NCI-H1092 treated with DMSO at 0.1 percent for 48 hours (cell line): ENCODE results near the gene ACSL4.
"Not testable (repeated sequence)": the region's sequence is repeated elsewhere in the genome, so short reads cannot be mapped to it uniquely, and the experiment has no call there.

Experiments used
- DNase-seq: peaks from one replicate; lab custom pipeline; 2025; lab: John Stamatoyannopoulos, UW

Gene ACSL4

GRCh38 chrX:109732807-109733612, at the start of gene ACSL4:
TSS of gene ACSL4 (minus strand) at chrX:109733257. CDS start at chrX:109683363, 49,894 bp downstream.
- peak; percentile 88 for DNase-seq

DNA sequence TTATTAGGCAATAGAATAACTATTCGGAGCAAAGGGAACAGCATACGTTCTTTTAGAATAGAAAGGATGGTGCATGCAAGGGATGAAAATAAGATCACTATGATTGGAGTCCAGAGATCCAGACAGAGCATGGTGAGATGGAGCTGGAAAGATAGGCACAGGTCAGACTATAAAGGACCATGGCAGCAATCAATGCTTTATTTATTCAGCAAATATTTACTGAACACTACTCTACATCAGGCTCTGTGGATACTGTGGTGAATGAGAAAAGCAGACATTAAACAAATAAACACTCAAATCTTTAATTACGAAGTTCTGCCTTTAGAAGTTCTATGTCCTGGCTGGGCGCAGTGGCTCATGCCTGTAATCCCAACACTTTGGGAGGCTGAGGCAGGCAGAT, 44.7 kb upstream of the ACSL4 start:
- no peak for DNase-seq

DNA sequence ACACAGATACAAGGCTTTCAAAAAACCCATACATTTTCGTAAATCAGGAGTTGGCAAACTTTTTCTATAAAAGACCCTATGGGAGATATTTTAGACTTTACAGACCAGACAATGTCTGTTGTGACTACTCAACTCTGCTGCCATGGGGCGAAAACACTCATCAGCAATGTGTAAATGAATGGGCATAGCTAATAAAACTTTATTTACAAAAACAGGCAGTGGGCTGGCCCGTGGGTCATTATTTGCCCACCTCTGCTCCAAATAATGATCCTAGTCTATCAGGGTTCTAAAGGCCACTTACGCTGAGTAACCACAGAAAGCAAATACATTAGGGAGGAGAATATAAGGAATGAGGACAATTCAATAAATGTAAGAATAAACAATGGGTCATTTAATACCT, 43.9 kb upstream of the ACSL4 start:
- no peak for DNase-seq

DNA sequence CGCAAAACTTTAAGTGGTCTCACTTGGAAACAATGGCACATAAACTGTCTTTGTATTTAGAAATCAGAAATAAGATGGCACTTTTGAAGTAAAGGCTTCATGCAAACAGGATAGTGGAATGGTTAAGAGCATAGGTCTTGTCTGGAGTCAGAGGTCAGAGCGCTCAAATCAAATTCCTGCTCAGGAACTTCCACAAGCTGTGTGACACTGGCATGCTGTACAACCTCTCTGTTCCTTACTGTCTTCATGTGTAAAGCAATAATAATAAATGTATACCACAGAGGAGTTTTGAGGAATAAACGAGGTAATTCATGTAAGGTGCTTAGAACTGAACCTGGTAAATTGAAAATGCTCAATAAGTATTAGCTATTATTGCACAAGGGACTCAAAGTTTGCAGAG, 43.4 kb upstream of the ACSL4 start:
- DNase-seq: no peak

GRCh38 chrX:109775386-109775785, 42.3 kb upstream of the ACSL4 start:
- DNase-seq: no peak

DNA sequence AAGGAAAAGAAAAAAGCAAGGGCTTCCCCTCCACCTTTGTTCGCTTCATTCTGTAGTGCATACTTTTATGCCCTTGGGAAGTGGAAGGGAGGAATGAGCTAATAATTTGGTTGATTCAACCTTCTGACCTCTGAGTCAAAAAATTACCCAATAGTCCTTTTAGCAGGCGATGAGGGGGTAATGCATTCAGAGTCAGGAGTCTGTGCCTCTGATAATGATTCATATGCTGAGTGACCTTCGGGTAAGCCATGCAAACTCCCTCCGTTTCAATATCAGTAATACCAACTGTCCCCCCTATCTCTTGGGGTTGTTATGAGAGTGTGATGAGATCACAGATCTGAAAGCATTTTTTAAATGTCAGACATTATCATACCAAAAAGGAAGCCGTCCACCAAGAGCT, 41.6 kb upstream of the ACSL4 start:
- DNase-seq: no peak

DNA sequence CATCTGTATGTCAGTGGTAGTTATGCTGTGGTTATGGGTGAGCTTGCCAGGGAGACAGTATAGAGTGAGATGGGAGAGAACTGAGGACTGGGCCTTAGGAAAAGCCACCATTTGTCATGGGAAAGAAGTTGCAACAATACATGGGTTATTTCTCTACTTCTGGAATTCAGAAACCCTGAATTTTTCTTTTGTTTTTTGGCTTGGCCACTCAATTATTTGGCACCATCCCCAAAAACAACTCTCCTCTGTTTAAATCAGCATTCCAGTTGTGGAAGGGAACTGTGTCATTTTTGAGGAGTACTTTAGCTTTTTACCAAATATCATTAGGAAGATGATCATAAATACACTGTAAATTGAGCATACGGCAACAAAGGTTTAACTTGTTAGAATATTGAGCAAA, 41.1 kb upstream of the ACSL4 start:
- no peak for DNase-seq

GRCh38 chrX:109773374-109773773, 40.3 kb upstream of the ACSL4 start:
- no peak for DNase-seq

- no peak for DNase-seq
Measured at GRCh38 chrX:109770780-109771179, 37.7 kb upstream of the ACSL4 start.

GRCh38 chrX:109760922-109761250, 27.8 kb upstream of the ACSL4 start:
- no peak for DNase-seq

- peak; percentile 21 for DNase-seq
Measured at GRCh38 chrX:109760209-109760921, 27.3 kb upstream of the ACSL4 start.

DNA sequence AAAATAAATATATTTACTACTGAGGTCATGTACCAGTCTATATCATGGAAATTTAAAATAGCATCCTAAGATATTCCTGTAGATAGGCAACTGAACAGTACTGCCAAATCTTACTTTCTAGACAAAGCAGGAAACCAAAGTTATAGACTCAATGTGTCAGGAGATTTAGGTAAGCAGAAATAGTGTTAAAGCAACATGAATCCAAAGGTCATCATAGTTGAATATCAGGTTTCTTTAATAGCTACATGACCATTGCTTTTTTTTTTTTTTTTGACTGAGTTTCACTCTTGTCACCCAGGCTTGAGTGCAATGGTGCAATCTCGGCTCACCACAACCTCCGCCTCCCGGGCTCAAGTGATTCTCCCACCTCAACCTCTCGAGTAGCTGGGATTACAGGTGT, 20.2 kb upstream of the ACSL4 start:
- no peak for DNase-seq

DNA sequence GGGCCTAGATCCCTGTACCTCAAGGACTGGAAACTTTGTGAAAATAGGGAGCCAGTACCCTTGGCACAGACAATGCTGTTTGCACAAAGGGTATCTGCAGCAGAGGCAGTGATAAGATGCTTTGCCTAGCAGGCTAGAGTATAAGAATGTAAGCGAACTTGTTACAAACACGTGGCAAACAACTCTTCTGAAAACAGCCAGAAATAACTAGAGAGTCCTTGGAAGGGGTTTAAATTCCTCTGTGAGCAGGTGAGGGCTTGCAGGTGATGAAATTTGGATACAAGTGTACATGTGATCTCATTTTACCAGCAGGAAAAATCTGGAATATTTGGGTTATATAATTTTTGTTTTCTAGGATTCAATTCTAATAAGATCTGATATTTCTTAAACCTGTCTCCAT, 18.6 kb upstream of the ACSL4 start:
- no peak for DNase-seq

DNA sequence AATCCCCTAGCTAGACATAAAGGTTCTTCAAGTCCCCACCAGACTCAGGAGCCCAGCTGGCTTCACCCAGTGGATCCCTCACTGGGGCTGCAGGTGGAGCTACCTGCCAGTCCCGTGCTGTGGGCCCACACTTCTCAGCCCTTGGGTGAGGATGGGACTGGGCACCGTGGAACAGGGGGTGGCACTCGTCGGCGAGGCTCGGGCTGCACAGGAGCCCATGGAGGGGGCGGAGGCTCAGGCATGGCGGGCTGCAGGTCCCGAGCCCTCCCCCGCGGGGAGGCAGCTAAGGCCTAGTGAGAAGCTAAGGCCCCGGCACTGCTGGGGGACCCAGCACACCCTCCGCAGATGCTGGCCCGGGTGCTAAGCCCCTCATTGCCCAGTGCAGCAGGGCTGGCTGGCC, 16.1 kb upstream of the ACSL4 start:
- DNase-seq: no peak

DNA sequence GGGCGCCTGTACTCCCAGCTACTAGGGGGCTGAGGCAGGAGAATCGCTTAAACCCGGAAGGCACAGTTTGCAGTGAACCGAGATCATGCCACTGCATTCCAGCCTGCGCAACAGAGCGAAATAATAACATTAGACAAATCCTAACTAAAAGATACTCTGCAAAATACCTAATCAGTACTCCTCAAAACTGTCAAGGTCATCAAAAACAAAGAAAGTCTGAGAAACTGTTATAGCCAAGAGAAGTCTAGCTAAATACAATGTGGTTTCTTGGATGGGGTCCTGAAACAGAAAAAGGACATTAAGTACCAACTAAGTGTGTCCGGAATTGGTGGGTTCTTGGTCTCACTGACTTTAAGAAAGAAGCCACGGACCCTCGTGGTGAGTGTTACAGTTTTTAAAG, 14.6 kb upstream of the ACSL4 start:
- no peak for DNase-seq

GRCh38 chrX:109742722-109743121, 9.7 kb upstream of the ACSL4 start:
- no peak for DNase-seq

GRCh38 chrX:109740896-109741295, 7.8 kb upstream of the ACSL4 start:
- DNase-seq: not testable (repeated sequence)

GRCh38 chrX:109740433-109740809, 7.4 kb upstream of the ACSL4 start:
- DNase-seq: no peak

DNA sequence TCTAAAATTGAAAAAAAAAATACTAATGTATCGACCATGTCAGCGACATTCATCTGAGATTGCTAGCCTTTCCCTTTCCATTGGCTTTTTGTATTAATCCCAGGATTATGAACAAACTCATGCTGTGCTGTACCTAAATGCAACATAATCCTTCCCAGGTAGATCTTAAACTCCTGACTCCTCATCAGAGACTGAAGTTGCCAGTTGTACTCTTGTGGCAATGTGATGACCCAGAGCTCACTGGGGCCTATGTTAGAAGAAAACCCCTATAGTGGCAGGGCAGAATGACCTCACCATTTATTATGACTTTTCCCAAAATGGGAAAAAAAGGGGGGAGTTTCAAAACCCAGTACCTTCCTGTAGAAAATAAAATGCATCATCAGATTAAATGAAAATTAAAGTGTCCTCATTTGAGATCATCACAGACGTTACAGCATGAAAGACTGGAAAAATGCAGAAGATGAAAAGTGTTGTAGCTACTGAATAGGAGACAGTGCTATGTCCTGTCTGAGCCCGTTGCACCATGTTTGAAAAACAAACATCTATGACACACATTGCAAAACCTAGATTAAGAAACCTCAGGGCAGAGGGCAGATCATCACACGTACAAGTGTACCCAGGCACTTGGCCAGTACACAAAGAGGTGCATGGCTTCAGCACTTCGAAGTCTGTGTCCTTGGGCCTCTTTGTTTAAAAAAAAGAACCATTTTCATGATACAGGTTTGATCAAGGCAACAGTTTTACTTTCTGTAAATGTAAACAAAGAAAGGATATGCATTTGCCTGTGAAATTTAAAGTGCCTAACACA, 6.8 kb upstream of the ACSL4 start:
- DNase-seq: no peak

- no peak for DNase-seq
Measured at GRCh38 chrX:109735202-109735744, 2.2 kb upstream of the ACSL4 start.

DNA sequence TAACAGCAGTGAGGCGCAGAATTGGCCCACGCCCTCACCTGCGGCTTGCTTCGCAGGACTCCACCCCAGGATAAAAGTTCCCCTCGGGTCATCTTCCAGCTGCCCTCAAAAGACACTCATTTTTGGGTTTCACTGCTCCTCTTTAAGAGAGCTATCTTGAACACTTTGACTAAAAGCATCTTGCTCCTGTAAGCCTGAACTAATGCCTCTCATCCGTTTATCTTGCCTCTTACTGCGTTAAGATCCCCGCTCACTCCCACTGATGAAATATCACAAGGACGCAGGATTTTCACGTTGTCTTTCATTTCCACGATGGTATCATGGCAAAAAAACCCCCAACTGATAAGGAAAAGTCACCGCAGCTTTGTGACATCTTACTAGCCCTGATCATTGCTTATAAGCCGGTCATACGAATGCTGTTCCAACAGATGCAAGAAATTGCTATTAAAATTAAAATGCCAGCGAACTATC, 591 bp upstream of the ACSL4 start:
- DNase-seq: no peak

- peak; percentile 29 for DNase-seq
Measured at GRCh38 chrX:109732017-109732801, 848 bp downstream of the ACSL4 start.
